GM20431 (cell line): Measurements from ENCODE around the gene SWAP70.

ENCODE experiments used
- in situ Hi-C: fragments of 300-500 bp; cut with MseI, MboI; formaldehyde crosslinking; loops from one replicate; pipeline ENCODE4 v1.15.0; 2020; ENCODE audit warnings: low sequenced_read_pairs; ENCODE audit not compliant: unreplicated experiment

The SWAP70 gene

DNA sequence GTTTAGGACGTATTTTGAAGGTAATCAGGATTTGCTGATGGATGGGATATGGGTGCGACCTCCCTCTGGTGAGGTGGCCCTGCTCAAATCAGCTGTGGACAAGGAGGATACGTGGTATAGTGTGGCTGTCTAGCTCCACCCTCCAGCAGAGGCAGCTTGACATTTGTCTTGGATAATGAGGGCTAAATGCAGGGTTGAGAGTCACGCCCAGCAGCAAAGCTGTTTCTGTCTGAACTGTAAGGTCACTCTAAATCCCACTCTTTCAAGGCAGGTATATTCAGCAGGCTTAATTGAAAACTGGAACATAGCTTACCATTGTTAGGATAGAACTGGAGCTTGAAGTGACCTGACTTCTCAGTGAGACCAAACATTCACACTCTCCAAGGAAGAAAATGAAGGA lies 98.7 kb downstream of the SWAP70 start:
- in situ Hi-C loops = loop anchor here (10.0 kb wide), 1 partner anchor 202 kb away; no protein-coding TSS in a partner anchor

DNA sequence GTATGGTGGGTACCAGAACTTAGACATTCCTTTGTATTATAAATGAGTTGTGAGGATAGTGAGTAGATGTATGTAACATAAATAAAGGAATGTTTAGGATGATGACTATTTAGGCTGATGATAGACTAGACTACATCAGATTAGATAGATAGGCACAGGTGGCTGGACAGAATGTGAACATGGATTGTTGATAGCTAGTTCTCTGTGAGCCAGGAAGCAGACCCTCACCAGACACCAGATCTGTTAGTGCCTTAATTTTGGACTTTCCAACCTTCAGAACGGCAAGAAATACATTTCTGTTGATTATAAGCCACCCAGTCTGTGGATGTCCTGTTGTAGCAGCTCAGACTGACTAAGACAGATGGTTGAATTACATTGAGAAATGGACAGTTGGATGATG lies 99.4 kb downstream of the SWAP70 start:
- in situ Hi-C loops = loop anchor here (10.0 kb wide), 1 partner anchor 202 kb away; no protein-coding TSS in a partner anchor

DNA sequence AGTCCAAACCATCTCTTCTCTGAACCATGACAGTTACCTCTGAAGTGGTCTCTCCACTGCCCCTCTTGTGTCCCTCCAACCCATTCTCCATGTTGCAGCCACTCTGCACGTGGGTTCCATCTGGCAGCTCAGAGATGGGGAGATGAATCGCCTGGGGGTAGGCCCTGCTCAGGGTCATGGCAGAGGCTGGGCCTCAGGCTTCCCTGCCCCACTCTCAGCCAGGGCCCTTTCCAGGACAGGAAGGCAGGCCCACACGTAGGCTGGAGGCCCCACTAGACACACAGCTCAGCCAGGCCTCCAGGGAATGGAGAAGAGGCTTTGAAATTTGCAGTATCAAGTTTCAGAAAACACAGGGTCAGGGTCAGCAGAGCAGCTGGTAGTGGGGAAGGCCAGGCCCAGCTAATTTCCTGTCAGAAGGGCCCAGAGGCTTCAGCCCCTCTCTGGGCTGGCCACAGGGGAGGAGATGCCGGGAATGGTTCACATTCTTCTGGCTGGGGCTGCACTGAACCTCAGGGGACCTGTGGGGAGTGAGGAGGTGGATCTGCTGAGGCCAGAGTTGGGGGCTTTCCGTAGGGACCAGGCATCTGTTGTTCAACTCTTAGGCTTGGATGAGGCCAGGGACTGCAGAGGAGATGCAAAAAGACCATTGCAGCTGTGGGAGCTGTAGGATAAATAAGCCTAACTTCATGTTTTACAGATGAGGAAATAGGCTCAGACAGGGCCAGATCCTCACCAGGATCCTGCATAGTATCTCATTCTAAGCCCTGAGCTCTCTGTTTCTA lies 101.6 kb downstream of the SWAP70 start:
- in situ Hi-C loops = loop anchor here (10.0 kb wide), 1 partner anchor 199 kb away; no protein-coding TSS in a partner anchor

DNA sequence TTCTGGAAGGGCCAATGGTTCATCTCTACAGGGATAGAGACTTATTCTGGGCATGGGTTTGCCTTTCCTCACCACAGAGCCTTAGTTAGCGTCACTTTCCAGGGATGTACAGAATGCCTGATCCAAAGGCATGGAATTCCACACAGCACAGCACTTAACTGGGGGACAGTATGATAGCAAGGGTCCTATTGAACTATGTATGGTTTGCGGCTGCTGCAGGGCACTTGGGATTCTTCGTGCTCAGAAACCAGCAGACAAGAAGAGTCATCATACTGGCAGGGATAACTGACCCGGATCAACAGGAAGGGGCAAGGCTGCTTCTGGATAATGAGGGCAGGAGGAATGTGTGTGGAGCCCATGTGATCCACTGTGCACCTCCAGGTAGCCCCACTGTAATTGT lies 105.7 kb downstream of the SWAP70 start:
- in situ Hi-C loops = loop anchor here (10.0 kb wide), 1 partner anchor 195 kb away; no protein-coding TSS in a partner anchor

DNA sequence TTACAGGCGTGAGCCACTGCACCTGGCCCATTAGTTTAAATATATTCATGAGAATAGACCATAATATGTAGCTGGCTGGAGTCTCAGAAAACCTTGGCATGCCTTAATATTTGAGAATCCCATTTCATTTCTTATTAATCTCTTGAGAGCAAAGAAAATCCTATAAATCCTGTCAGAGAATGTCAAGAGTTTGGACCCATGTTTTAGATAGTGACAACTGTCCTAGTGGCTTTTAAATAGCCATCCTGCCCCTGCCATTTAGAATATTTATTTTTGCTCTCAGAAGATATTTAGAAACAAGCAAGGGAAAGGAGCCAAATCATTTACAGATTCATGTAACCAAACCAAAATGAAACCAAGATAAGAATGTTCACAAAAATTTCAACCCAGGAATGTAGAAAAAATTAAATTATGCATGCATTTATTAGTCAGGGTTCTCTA lies 107.2 kb downstream of the SWAP70 start:
- in situ Hi-C loops = no loop called here

DNA sequence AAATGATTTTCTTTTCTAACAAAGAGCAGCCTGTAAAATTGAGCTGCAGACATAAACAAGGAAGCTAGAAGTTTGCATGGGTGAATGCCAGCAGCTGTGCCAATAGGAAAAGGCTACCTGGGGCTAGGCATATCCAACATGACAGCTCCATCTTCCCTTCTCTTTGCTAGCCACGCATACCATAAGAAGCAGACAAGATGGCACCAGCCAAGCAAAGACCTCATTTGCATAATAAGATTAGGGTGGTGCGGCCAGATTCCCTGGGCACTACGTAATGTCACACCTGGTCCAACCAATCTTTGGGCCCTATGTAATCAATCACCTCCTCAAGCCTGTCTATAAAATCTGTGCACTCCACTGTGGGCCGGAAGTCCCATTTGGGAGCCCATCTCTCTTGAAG lies 108.3 kb downstream of the SWAP70 start:
- in situ Hi-C loops = no loop called here

DNA sequence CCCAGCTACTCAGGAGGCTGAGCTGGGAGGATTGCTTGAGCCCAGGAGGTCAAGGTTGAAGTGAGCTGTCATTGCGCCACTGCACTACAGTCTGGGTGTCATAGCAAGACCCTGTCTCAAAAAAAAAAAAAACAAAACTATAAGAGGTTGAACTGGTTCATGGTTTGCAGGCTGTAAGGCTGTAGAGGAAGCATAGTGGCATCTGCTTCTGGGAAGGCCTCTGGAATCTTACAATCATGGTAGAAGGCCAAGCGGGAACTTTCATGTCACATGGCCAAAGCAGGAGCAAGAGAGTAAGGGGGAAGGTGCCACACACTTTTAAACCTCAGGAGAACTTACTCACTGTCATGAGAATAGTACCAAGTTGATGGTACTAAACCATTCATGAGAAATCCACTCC lies 109.6 kb downstream of the SWAP70 start:
- in situ Hi-C loops = no loop called here

DNA sequence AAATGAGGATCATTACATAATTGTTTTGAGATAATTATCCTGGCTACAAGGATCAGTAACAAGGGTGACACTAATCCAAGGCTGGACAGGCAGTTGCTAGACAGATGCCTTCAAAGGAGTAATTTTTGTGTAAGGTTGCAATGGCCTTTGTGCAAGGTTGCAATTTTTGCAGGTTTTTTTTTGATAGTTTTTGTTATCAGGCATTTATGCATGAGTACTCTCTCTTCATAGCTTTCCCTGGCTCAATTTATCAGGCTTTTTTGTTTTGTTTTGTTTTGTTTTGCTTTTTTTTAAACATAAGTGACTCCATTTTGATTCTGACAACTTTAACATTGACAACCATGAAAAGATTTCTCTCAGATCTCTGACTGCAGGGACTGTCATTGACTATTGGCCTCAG lies 110.2 kb downstream of the SWAP70 start:
- in situ Hi-C loops = no loop called here

DNA sequence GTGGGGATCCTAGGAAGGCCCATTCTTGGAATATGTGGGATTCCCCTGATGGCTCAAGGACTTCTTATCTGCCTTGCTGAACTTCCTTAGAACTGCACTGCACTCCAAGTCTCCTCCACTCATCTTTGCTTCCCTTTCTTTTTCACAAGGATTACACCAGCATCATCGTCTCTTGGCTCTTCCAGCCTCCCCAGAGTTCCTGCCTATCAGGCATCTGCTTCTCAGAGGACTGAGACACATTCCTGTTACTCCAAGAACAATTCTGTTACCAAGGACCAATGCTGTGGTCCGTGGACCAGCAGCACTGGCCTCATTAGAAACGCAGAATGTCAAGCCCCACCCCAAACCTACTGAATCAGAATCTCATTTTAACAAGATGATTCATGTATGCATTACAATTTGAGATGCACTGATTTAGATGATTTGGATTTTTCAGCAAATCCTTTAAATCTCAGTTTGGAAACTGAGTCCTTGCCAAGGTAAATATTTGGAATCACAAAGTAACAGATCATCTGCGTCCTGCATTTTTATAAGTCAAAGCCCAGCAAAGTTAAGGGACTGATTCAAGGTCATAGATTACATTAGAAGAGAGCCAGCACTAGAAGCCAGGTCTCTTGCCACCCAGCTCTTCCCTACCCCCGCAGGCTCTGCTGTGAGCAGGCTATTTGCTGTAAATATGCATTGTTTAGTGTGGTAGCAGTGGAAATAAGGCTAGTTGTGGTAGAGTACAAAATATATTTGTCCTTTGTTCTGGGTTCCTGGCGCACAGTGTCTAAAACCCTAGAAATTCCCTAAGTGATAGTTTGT lies 110.9 kb downstream of the SWAP70 start:
- in situ Hi-C loops = no loop called here

DNA sequence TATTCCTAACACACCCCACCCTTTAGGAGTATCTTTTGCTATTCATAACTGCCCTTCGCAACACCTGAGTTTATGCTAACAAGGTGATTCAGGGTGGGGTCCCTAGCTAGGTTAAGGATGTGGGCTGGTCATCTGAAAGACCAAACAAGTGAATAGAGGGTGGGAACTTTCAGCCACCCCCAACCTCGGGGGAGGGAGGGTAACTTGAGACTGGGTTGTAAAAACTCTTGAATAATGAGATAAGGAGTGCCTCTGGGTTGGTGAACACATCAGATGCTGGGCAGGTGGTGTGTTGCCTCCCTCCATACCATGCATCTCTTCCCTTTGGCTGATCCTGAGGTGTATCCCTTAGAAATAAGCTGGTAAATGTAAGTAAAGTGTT lies 111.5 kb downstream of the SWAP70 start:
- in situ Hi-C loops = no loop called here

DNA sequence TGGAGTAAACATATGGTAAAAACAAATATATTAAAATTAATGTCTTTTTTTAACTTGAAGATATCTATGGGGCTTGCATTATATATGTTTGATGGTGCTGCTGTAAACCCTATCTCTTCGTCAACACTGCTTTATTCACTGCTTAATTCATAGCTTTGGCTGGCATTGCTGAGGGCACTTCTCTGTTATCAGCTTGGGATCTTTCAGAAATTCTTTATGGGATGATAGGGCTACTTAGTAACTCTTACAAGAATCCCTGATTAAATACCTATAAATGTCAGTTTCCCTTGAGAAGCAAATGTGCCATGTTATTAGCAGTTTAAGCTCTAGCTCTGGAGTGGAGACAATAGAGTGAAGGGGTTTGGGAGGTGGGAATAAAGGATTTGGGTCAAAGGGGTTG lies 112.3 kb downstream of the SWAP70 start:
- in situ Hi-C loops = no loop called here

DNA sequence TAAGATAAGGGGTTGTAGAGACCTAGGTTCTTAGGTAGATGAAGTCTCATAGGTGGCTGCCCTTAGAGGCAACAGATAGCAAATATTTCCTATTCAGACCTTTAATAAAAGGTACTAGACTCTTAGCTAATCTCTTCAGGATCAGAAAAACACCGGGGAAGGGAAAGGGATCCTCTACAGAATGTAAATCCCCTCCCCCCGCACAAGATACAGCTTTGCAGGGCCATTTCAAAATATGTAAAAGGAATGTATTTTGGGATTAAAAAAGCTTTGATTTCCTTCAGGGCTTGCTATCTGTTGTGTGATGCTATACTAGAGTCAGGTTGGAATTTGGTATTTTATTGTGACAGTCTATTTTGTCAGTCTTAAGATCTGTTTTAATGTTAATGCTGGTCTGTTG lies 113.2 kb downstream of the SWAP70 start:
- in situ Hi-C loops = no loop called here

DNA sequence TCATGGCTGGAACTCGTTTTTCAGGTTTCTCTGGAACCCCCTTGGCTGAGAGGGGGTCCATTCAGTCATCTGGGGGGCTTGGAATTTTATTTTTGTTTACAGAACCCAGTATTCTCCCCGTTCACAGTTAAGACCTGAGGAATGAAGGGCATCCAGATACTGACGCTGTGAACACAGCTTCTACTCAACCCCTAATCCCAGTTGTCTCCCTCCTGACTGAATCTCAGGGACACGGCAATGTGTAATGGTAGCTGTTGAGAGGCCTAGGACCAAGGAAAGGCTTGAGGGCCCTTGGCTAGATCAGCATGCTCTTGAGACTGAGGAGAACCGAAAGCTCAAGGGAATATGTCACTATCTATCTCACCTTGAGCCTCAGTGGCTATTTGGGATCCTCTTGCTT lies 113.6 kb downstream of the SWAP70 start:
- in situ Hi-C loops = no loop called here

DNA sequence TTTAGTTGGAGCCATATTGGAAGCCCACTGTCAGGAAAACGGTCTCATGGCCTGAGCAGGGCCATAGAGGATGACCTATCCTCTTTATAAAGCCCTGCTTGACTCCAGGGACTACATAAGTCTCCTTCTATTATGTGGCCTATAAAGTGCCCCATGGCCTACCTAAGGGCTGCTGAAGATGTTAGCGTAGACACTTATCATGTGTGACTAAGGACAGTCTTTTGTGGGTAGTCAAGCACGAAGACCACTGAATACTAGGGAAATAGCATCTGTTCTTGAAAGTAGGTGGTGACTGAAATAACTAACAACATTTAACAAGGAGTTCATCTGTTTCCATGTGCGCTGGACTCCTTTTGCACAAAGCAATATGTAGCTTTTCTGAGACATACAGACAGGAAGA lies 117.1 kb downstream of the SWAP70 start:
- in situ Hi-C loops = no loop called here

DNA sequence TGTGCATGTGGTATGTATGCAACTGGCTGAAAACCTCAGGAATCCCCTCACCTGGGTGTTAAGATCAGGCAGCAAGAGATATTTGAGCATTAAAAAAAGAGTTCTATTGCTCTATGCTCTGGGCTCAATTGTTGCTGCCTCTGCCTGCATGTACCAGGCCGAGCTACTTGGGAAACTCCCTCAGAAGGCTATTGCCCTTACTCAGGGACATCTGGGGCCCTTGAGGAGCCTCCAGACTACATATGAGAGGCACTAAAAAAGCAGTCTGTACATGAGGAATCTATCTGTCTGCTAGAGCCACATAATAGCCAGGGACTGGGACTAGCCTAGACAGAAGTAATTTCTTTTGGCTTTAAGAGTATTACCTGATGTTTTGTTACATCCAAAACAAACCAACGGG lies 120.1 kb downstream of the SWAP70 start:
- in situ Hi-C loops = no loop called here

DNA sequence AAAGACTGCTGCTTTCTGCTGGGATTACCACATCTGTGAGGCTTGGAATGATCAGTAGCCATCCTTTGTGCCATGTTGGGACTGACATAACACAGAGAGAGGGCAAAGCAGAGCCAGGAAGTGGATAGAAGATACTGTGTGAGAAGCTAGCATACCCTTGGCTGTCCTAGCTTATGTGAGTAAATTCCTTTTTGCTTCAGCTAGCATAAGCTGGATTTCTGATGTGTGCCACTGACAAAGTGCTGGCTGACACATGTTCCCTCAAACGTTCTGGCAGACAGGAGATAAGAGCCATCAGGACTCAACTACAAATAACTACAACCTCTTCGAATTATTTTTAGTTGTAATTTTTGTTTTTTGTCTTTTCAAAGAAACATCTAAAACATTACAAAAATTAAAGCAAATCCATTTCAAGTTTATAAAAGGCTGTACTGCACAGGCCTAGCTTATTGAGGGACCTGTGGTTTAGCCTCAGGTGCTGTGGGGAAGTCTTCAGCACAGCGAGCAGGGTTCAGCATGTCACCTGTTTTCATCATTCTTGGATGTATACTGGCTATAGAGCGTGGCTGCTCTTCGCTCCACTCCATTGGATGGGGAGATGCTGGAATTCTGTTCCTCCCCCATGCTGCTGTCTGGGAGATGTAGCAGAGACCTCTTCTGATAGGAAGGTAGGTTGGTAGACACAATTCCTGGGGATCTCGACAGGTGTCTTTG lies 120.9 kb downstream of the SWAP70 start:
- in situ Hi-C loops = no loop called here

DNA sequence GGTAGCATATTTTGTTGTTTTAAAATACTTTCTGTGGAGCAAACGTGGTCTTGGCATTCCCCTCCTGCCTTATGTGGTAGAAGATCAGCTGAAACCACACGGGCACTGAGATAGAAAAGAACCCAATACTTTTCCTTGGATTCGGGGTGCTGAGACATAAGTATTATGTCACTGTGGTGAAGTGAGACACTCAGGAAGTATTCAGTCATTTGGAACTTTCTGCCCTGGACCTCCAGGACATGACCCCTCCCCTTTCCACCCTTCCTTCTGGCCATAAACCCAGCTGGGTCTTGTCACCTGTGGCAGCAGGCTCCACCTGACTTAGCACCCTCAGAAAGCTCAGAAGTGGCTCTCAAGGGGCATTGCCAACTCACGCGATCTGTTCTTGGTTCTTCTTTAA lies 123.4 kb downstream of the SWAP70 start:
- in situ Hi-C loops = no loop called here

DNA sequence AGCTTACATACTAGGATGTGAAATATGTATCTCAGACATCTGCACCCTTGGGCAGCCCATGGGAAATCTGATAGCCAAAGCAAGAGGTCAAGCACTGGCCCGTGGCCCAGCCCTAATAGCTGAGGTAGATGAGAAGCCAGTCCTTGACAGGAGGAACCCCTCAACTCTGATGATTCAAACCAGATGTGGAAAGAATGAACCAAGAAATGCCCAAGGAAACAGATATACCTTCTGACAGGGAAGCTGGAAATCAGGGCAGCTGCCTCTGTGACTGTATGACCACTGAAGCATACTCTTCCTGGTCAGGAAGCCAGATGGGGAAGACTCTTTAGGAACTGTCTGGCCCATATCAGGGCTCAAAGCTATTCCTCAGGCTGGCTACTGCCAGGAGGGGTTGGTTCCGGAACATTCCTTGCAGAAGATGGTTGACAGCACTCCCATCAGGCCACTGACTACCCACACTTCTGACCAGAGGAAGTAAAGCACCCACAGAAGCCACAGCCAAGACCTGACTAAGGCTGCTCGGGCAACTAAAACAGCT lies 124.2 kb downstream of the SWAP70 start:
- in situ Hi-C loops = no loop called here

DNA sequence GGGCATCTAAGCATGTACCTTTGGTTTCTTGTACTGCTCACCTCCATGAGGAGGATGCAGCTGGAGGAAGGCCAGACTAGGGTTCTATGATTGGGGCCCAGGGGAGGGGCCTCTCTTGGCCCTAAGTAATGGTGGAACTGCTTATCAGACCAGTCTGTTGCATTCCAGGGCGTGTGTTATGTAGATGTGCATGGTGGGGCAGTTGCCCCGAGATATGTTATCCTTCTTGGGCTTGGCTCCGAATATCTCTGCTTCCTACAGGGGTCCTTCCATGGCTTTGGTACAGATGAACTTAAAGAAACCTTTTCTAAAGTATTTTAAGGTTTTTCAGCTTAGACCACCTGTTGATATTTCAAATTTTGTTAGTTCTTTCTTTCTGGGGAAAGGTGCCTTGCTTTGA lies 126.0 kb downstream of the SWAP70 start:
- in situ Hi-C loops = no loop called here

DNA sequence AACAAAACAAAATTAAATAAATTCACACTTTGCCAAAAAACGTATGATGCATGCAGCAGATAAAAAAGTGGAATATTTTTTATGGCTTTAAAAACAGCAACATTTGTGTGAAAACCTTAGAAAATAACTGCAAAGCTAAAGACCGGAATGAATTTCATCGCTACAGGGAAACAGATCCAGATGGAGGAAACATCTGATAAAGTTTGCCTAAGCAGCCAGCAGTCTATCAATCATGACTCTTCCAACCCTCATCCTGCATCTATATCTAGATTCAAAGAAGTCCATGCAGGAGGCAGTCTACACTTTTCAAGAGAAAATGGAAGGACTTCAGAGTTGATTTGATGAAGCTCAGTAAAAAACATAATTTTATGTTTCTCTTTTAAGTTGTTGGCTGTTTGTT lies 126.8 kb downstream of the SWAP70 start:
- in situ Hi-C loops = no loop called here
